HG03103 (cell line): ENCODE results near the gene GAS7.

Experiments
- ATAC-seq: cut with Tn5 transposase; IDR thresholded peaks from one replicate; pipeline ENCODE4 v1.9.1; 2021; ENCODE audit warnings: low read depth; ENCODE audit not compliant: unreplicated experiment

GAS7 gene

DNA sequence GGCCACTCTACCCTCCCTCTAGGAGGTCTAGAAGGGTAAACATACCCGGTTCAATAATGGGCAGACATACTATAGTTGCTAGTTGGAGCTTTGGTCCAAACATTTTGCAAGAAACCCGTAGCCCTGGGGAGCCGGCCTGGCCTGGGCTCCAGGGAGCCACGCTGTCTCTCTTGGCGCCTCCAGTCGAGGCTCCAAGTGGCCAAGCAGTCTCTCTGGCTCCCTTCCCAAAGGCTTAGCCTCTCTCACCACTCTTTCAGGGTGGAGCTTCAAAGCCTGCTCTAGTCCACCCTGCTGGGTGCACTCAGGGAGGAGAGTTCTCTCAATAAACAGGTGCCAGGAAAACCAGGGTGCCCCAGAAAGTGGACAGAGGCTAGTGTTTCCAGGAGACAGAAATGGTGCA, 325.6 kb downstream of the GAS7 start:
- no peak for ATAC-seq

DNA sequence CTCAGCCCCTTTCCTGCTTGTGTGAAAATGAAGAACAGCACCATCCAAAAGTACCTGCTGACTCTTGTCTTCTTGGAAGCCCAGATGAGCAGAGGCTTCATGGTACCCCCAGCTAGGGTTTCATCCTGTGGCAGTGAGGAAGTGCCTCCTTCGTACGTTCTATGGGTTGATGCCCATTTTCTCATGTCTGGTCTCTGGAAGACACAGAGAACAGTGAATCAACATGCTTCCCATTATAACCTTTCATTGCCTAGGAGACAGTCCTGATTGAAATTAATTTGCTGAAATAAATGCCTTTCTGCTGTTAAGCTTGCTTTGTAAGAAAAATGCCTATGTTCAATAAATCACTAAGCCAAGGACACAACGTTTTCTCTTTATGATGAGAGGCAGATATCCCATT, 329.9 kb downstream of the GAS7 start:
- no peak for ATAC-seq

DNA sequence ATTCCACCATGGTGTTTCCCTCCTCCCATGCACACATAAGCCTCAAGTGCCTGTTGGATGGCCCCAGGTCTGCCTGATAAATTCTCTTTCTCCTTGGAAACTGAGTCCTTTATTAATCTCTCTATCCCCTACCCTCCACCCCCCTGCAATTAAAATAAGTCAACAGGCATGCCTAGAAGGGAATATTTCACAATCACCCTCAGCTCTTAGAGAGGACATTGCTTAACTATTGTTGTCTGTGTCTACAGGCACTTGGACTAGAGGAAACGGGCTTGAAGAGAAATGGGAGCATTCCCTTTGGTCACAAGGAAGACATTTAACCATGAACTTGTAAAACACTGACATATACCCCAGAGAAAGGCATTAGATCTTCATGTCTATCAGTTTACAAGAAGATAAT, 332.8 kb downstream of the GAS7 start:
- no peak for ATAC-seq

DNA sequence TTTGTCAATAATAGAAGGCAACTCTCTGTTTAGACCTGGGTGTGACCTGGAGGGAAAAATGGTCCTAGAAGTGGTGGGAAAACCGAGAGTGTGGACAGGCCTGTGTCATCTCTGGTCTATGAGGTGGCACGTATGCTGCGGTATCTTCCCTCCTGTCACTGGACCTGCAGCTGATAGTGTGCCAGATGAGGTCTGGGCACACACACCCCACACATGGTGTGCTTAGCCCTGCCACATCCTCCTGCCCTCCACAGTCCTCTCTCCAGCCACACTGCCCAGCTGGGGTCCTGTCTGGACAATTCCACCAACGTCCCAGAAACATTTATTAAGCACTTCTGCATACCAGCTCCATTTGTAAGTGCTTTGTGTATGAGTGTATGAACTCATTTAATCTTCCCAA, 335.5 kb downstream of the GAS7 start:
- ATAC-seq, result no peak

DNA sequence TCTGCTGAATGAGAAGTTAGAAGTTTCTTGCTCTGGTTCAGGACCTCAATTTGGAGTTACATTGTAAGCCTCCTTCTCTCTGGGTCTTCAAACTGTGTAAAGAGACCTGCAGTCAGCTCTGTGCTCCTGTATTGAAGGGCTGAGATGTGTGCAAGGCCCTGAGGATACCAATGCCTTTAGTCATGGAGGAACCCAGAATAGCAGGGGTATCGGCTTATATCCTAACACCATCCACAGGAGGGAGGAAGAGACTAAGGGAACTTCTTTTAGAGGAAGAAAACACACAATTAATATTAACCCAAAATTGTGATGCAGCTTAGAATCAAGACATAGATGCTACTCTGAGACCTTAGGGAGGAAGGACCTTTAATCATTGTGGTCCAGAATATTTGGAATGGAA, 336.2 kb downstream of the GAS7 start:
- no peak for ATAC-seq

DNA sequence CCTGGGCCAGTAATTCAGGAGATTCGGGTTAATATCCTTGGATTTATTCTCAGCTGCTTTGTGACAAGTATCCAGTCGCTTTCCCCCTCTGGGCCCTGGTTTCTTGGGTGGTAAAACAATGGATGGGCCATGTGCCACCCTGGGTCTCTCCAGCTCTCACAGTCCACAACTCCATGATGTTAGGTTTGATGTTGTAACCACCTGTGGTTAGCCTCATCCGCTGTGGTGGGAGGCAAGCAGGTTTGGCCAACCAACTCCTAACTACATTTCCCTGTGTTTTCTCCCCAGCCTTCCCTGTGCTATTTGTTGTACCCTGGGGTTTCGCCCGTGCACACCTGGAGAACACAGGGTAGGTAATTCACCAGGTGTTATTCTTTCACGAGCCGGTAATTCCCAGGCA, 337.6 kb downstream of the GAS7 start:
- no peak for ATAC-seq
